Measurements from ENCODE around the gene HTR4. TPM values are rescaled to one million over a fixed set of nuclear protein-coding genes. Genes with fewer than 3 reads are reported as not detected.

HTR4 gene
- total and polyA plus RNA-seq, 7 donors: 0.60 to 16.1 (median 3.1) TPM

GRCh38 chr5:148483750-148484149 is 170.6 kb downstream of the HTR4 start:
- Histone ChIP-seq H3K9me3 (no peaks in the 10 kb centered on the region), H3K27ac (no peak overlapping the region), H3K4me3 (no peak overlapping the region), H3K36me3 (no peaks in the 10 kb centered on the region), H3K4me1 (peaks cover 0 to 15% (median 6%) of the 10 kb centered on the region in 4 donors), H3K27me3 (no peaks in the 10 kb centered on the region)
- intact Hi-C loops (cut with DNase I): no loop called here
- WGBS, 2 donors: 92 to 97% methylated on average over 3 of the region's 3 CpGs
- TF ChIP-seq POLR2AphosphoS5 (IDR thresholded peaks at IDR 0.05) (no peak), CTCF (IDR thresholded peaks at IDR 0.05) (no peak), POLR2A (IDR thresholded peaks at IDR 0.05) (no peak), EP300 (IDR thresholded peaks at IDR 0.05) (no peak)
- no peak for DNase-seq

GRCh38 chr5:148482697-148483462 is 171.4 kb downstream of the HTR4 start:
- no peak for DNase-seq
- WGBS, 2 donors: 56 to 83% methylated on average over 22 of the region's 22 CpGs
- intact Hi-C loops (cut with DNase I): no loop called here
- Histone ChIP-seq H3K4me3 (no peak overlapping the region), H3K36me3 (no peaks in the 10 kb centered on the region), H3K27ac (no peak overlapping the region), H3K4me1 (peaks cover 0 to 6% (median 2%) of the 10 kb centered on the region in 4 donors), H3K27me3 (no peaks in the 10 kb centered on the region), H3K9me3 (no peaks in the 10 kb centered on the region)
- TF ChIP-seq CTCF (IDR thresholded peaks at IDR 0.05): peak in 1 of 4 experiments; percentile 18
- TF ChIP-seq POLR2AphosphoS5 (IDR thresholded peaks at IDR 0.05): no peak

GRCh38 chr5:148482196-148482595 is 172.1 kb downstream of the HTR4 start:
- no peak for DNase-seq
- no peaks in the 10 kb centered on the region for H3K36me3 ChIP-seq
- H3K4me3 ChIP-seq: no peak overlapping the region
- no peak overlapping the region for H3K27ac ChIP-seq
- H3K9me3 ChIP-seq: no peaks in the 10 kb centered on the region
- no peaks in the 10 kb centered on the region for H3K27me3 ChIP-seq
- WGBS, 2 donors: 79 to 88% methylated on average over 7 of the region's 7 CpGs
- intact Hi-C loops (cut with DNase I): no loop called here
- H3K4me1 ChIP-seq: no peaks in the 10 kb centered on the region
- TF ChIP-seq POLR2A (IDR thresholded peaks at IDR 0.05) (no peak), EP300 (IDR thresholded peaks at IDR 0.05) (no peak), POLR2AphosphoS5 (IDR thresholded peaks at IDR 0.05) (no peak), CTCF (IDR thresholded peaks at IDR 0.05) (no peak)

GRCh38 chr5:148477429-148477828 is 176.9 kb downstream of the HTR4 start:
- intact Hi-C loops (cut with DNase I): no loop called here
- H3K4me3 ChIP-seq: no peak overlapping the region
- WGBS, 2 donors: 89% methylated on average over 3 of the region's 3 CpGs
- no peak for DNase-seq
- H3K27ac ChIP-seq: no peak overlapping the region
- no peaks in the 10 kb centered on the region for H3K9me3 ChIP-seq
- no peaks in the 10 kb centered on the region for H3K36me3 ChIP-seq
- no peaks in the 10 kb centered on the region for H3K27me3 ChIP-seq
- TF ChIP-seq CTCF (IDR thresholded peaks at IDR 0.05) (no peak), POLR2A (IDR thresholded peaks at IDR 0.05) (no peak), EP300 (IDR thresholded peaks at IDR 0.05) (no peak), POLR2AphosphoS5 (IDR thresholded peaks at IDR 0.05) (no peak)
- H3K4me1 ChIP-seq: no peaks in the 10 kb centered on the region

- no peak for TF ChIP-seq CTCF (IDR thresholded peaks at IDR 0.05)
- TF ChIP-seq EP300 (IDR thresholded peaks at IDR 0.05): no peak
- no peak for TF ChIP-seq POLR2A (IDR thresholded peaks at IDR 0.05)
- TF ChIP-seq POLR2AphosphoS5 (IDR thresholded peaks at IDR 0.05): no peak
Observed at GRCh38 chr5:148476302-148476701, 178.0 kb downstream of the HTR4 start.

More at GRCh38 chr5:148476302-148476701, 178.0 kb downstream of the HTR4 start:
- no peak for DNase-seq
- Histone ChIP-seq H3K27ac (no peak overlapping the region), H3K36me3 (no peaks in the 10 kb centered on the region), H3K27me3 (no peaks in the 10 kb centered on the region), H3K4me3 (no peak overlapping the region), H3K9me3 (no peaks in the 10 kb centered on the region), H3K4me1 (no peaks in the 10 kb centered on the region)
- intact Hi-C loops (cut with DNase I): no loop called here
- 85 to 91% methylated on average over 3 of the region's 3 CpGs for WGBS, 2 donors

All from sigmoid colon (tissue), 7 donors.